ENCODE measurements around the gene PTH2R.
A peak's percentile ranks its signal among the peaks of the same experiment; 100 is the strongest.
"Not testable (repeated sequence)": the region's sequence is repeated elsewhere in the genome, so short reads cannot be mapped to it uniquely, and the experiment has no call there.

Gene PTH2R

GRCh38 chr2:208392300-208392699 lies 14.3 kb upstream of the PTH2R start:
- DNase-seq: no peak

GRCh38 chr2:208396796-208397195 lies 9.8 kb upstream of the PTH2R start:
- DNase-seq: not testable (repeated sequence)

GRCh38 chr2:208399201-208399600 lies 7.4 kb upstream of the PTH2R start:
- no peak for DNase-seq

- DNase-seq: no peak
Observed at GRCh38 chr2:208407667-208408066, 1.1 kb downstream of the PTH2R start.

- DNase-seq: no peak
Observed at GRCh38 chr2:208413931-208414330, 7.3 kb downstream of the PTH2R start.

- DNase-seq: no peak
Observed at GRCh38 chr2:208415255-208415654, 8.7 kb downstream of the PTH2R start.

- DNase-seq: no peak
Observed at GRCh38 chr2:208415897-208416296, 9.3 kb downstream of the PTH2R start.

- DNase-seq: no peak
Observed at GRCh38 chr2:208426412-208427045, 19.9 kb downstream of the PTH2R start.

GRCh38 chr2:208437755-208438154 lies 31.2 kb downstream of the PTH2R start:
- no peak for DNase-seq

GRCh38 chr2:208440716-208441115 lies 34.1 kb downstream of the PTH2R start:
- no peak for DNase-seq

- no peak for DNase-seq
Observed at GRCh38 chr2:208441951-208442350, 35.4 kb downstream of the PTH2R start.

- not testable (repeated sequence) for DNase-seq
Observed at GRCh38 chr2:208447447-208447846, 40.9 kb downstream of the PTH2R start.

- DNase-seq: no peak
Observed at GRCh38 chr2:208451061-208451460, 44.5 kb downstream of the PTH2R start.

- DNase-seq: no peak
Observed at GRCh38 chr2:208454861-208455260, 48.3 kb downstream of the PTH2R start.

- no peak for DNase-seq
Observed at GRCh38 chr2:208463721-208464120, 57.1 kb downstream of the PTH2R start.

GRCh38 chr2:208464205-208464604 lies 57.6 kb downstream of the PTH2R start:
- no peak for DNase-seq

- DNase-seq: peak; percentile 55 to 79 (median 66)
Observed at GRCh38 chr2:208466151-208466919, 59.7 kb downstream of the PTH2R start.

- no peak for DNase-seq
Observed at GRCh38 chr2:208466920-208467298, 60.3 kb downstream of the PTH2R start.

- DNase-seq: no peak
Observed at GRCh38 chr2:208467564-208467963, 61.0 kb downstream of the PTH2R start.

- no peak for DNase-seq
Observed at GRCh38 chr2:208477741-208478140, 71.1 kb downstream of the PTH2R start.

- DNase-seq: no peak
Observed at GRCh38 chr2:208479342-208479741, 72.8 kb downstream of the PTH2R start.

- not testable (repeated sequence) for DNase-seq
Observed at GRCh38 chr2:208481945-208482344, 75.4 kb downstream of the PTH2R start.

GRCh38 chr2:208482453-208483015 lies 75.9 kb downstream of the PTH2R start:
- peak; percentile 20 to 70 (median 54) for DNase-seq

- no peak for DNase-seq
Observed at GRCh38 chr2:208485390-208485789, 78.8 kb downstream of the PTH2R start.

Measured in suppressor macrophage (primary cell).